NCI-H2107 treated with DMSO at 0.1 percent for 48 hours (cell line): ENCODE results near the gene RUFY4.

Experiments
- DNase-seq: peaks from one replicate; lab custom pipeline; 2025; ENCODE audit not compliant: unreplicated experiment; lab: John Stamatoyannopoulos, UW

The RUFY4 gene

DNA sequence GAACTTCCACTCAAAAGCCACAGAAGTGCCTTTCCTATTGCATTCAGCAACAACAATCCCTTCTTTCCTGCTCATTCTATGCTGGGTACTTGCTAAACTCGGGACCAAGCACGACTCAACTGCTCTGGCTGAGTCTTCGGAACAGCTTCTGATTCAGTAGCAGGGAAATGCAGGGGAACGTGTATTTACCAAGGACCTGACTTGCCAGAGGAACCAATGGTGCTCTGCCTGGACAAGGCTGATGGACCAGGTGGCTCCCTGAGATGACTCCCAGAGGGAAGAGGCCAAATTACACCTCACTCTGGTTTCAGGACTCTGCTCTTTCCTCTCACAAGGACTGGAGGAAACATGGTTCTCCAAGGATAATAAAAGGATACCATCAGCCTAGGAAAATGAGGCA lies 69.0 kb downstream of the RUFY4 start:
- DNase-seq, result no peak
